PC-9 (cell line): ENCODE results near the gene CADM1. TPM values are rescaled to one million over a fixed set of nuclear protein-coding genes. Genes with fewer than 3 reads are reported as not detected.

Experiments used
- BruUV-seq: library from RNA; stranded (reverse); fragments of 400-500 nt; replicated peaks from 2 replicates; lab custom pipeline; 2021; lab: Mats Ljungman, UMichigan
- CTCF ChIA-PET: fragments of 300-600 bp; sonication (Branson Sonifier 250); formaldehyde crosslinking; loops from one replicate; lab custom pipeline; 2022; ENCODE audit warnings: antibody characterized with exemption; lab: Charles Lee
- POLR2A ChIA-PET: fragments of 300-600 bp; sonication (Branson Sonifier 250); formaldehyde crosslinking; loops from one replicate; lab custom pipeline; 2022; ENCODE audit warnings: antibody characterized with exemption; ENCODE audit not compliant: unreplicated experiment; lab: Charles Lee
- DNase-seq, 2 experiments: peaks; one replicate each; pipeline versions ENCODE4 v3.0.0 to v3.0.0-alpha.2; 2015 to 2022; ENCODE audit warnings: mixed read lengths in 1 of 2
- H2AFZ ChIP-seq: fragments of 200-600 bp; sonication (generic); 2 replicates; pipeline ENCODE4 v1.8.1; 2017; ENCODE audit warnings: antibody characterized with exemption
- H3F3A ChIP-seq: fragments of 200-600 bp; sonication (generic); 2 replicates; pipeline ENCODE4 v1.8.1; 2017; ENCODE audit warnings: antibody characterized with exemption, mild to moderate bottlenecking, low read depth; ENCODE audit not compliant: insufficient read depth
- H3K27ac ChIP-seq: fragments of 200-600 bp; sonication (generic); 2 replicates; pipeline ENCODE4 v1.6.1; 2016; ENCODE audit warnings: mixed run types
- H3K27me3 ChIP-seq: fragments of 200-600 bp; sonication (generic); 2 replicates; pipeline ENCODE4 v1.6.1; 2016; ENCODE audit warnings: low read depth, mixed run types; ENCODE audit not compliant: insufficient read depth
- H3K36me3 ChIP-seq: fragments of 200-600 bp; sonication (generic); 2 replicates; pipeline ENCODE4 v1.6.1; 2016; ENCODE audit warnings: low read depth, mixed run types
- H3K4me1 ChIP-seq: fragments of 200-600 bp; sonication (generic); replicated peaks from 2 replicates; pipeline ENCODE4 v1.6.1; 2016; ENCODE audit warnings: mixed run types; ENCODE audit not compliant: insufficient read depth
- H3K4me2 ChIP-seq: fragments of 200-600 bp; sonication (generic); 2 replicates; pipeline ENCODE4 v1.6.1; 2017; ENCODE audit warnings: mixed run types
- H3K4me3 ChIP-seq: fragments of 200-600 bp; sonication (generic); 2 replicates; pipeline ENCODE4 v1.6.1; 2016; ENCODE audit warnings: mixed run types
- H3K79me2 ChIP-seq: fragments of 200-600 bp; sonication (generic); 2 replicates; pipeline ENCODE4 v1.6.1; 2017; ENCODE audit warnings: low read depth, mixed run types
- H3K9me2 ChIP-seq: fragments of 200-600 bp; sonication (generic); 2 replicates; pipeline ENCODE4 v1.8.1; 2017; ENCODE audit warnings: mild to moderate bottlenecking; ENCODE audit not compliant: insufficient read depth
- H3K9me3 ChIP-seq: fragments of 200-600 bp; sonication (generic); 2 replicates; pipeline ENCODE4 v1.8.1; 2016; ENCODE audit warnings: low read depth; ENCODE audit not compliant: insufficient read depth
- H4K20me1 ChIP-seq: fragments of 200-600 bp; sonication (generic); 2 replicates; pipeline ENCODE4 v1.8.1; 2017; ENCODE audit not compliant: insufficient read depth
- EZH2 ChIP-seq: fragments of 200-600 bp; sonication (generic); IDR thresholded peaks from 2 replicates; pipeline ENCODE4 v1.8.0; 2017; ENCODE audit warnings: antibody characterized with exemption, low read depth
- intact Hi-C: fragments of 100-400 bp; cut with micrococcal nuclease; formaldehyde crosslinking; loops from one replicate; pipeline ENCODE4 v1.10.0; 2022; ENCODE audit not compliant: unreplicated experiment
- total RNA-seq: library from RNA; stranded (reverse); gene quantifications from 2 replicates; pipeline ENCODE4 v1.2.3, GENCODE V29; 2021
- TF ChIP-seq, protein P1 (sequence below): fragments of 200-600 bp; sonication (generic); conservative IDR thresholded peaks from 2 replicates; pipeline ENCODE4 v1.6.1; 2017; ENCODE audit warnings: mixed run types, antibody characterized with exemption, mild to moderate bottlenecking, moderate library complexity

The CADM1 gene
- total RNA-seq, 1 experiment from 2014 or later: not detected

DNA sequence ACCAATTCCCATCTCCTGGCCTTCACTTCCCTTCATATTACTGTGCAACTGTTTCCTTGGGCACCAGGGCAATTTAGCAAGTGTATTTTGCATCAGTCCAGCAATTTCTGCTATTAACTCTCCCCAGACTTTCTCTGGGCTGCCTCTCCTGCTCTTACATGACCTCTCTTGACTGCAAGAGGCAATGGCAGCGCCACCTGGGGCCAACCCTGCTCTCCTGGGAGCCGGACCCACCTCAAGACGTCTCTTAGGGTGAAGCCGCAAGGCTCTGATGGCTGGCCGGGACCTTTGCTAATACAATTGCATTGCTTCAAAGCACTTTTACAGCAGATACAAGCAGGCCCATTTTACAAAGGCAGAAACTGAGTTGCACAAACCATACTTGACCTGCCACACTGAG is 360.2 kb downstream of the CADM1 start:
- Histone ChIP-seq H3K79me2 (no peaks in the 10 kb centered on the region), H3K9me3 (no peaks in the 10 kb centered on the region), H3K4me3 (no peak overlapping the region), H3F3A (no peaks in the 10 kb centered on the region), H3K27me3 (peaks cover 66% of the 10 kb centered on the region), H4K20me1 (no peaks in the 10 kb centered on the region), H3K27ac (no peak overlapping the region), H3K36me3 (no peaks in the 10 kb centered on the region), H2AFZ (no peak overlapping the region), H3K4me1 (no peaks in the 10 kb centered on the region), H3K9me2 (no peaks in the 10 kb centered on the region), H3K4me2 (no peak overlapping the region)
- TF ChIP-seq, protein P1, sequence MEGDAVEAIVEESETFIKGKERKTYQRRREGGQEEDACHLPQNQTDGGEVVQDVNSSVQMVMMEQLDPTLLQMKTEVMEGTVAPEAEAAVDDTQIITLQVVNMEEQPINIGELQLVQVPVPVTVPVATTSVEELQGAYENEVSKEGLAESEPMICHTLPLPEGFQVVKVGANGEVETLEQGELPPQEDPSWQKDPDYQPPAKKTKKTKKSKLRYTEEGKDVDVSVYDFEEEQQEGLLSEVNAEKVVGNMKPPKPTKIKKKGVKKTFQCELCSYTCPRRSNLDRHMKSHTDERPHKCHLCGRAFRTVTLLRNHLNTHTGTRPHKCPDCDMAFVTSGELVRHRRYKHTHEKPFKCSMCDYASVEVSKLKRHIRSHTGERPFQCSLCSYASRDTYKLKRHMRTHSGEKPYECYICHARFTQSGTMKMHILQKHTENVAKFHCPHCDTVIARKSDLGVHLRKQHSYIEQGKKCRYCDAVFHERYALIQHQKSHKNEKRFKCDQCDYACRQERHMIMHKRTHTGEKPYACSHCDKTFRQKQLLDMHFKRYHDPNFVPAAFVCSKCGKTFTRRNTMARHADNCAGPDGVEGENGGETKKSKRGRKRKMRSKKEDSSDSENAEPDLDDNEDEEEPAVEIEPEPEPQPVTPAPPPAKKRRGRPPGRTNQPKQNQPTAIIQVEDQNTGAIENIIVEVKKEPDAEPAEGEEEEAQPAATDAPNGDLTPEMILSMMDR: no peak
- no peak for TF ChIP-seq EZH2
- intact Hi-C loops: no loop called here
- BruUV-seq: no TSS peak
- ChIA-PET CTCF (no interaction called here), POLR2A (no interaction called here)
- DNase-seq: no peak

DNA sequence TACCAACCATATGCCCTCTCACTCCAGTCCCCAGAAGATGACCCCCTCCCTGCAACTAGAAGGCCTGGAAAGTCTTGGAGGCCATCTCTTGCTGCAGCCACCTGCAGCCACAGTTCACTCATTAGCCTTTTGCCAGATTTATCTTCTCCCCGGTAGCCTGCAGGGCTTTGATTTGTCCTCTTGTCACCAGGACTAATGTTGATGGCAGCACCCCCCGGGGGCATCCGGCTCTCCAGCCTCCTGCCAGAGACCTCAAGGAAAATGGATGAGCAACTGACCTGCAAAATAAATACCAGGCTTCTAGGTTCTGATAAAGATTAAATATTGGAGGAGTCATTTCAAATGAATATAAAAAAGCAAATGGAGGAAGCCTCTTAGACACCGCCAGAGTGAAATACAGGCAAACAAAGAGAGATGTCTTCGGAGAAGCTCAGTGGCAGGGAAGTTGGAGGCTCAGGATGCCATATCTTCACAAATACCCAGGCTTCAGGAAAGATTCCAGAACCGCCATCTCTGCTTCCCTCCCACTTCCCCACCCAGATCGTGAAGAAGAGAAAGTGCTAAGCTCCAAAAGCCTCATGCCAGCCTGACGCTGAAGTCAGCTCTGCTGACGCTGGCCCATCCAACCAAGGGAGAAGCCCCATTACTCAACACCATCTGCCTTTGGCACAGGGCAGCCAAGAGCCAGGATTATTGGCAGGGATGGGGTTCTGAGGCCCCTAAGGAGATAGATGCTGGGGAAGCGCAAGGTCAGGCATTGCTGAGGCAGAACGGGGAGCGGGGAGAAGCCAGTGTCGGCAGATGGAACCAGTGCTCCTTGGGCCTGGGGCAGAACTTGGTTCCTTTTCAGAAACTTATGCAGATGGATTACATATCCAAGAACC is 362.7 kb downstream of the CADM1 start:
- no peaks in the 10 kb centered on the region for H3K4me1 ChIP-seq
- CTCF ChIA-PET: no interaction called here
- H3K4me2 ChIP-seq: no peak overlapping the region
- no TSS peak for BruUV-seq
- H3K9me2 ChIP-seq: no peaks in the 10 kb centered on the region
- H2AFZ ChIP-seq: no peak overlapping the region
- no peak for DNase-seq
- POLR2A ChIA-PET: no interaction called here
- intact Hi-C loops: no loop called here
- H3K9me3 ChIP-seq: no peaks in the 10 kb centered on the region
- H3K79me2 ChIP-seq: no peaks in the 10 kb centered on the region
- H3K36me3 ChIP-seq: no peaks in the 10 kb centered on the region
- TF ChIP-seq, protein P1: no peak
- TF ChIP-seq EZH2: no peak
- H3F3A ChIP-seq: no peaks in the 10 kb centered on the region
- H3K27me3 ChIP-seq: peaks cover 89% of the 10 kb centered on the region
- H3K4me3 ChIP-seq: no peak overlapping the region
- H4K20me1 ChIP-seq: 0 out of 2 replicates have a peak, but pooled peaks cover 3% of the 10 kb centered on the region
- H3K27ac ChIP-seq: no peak overlapping the region

DNA sequence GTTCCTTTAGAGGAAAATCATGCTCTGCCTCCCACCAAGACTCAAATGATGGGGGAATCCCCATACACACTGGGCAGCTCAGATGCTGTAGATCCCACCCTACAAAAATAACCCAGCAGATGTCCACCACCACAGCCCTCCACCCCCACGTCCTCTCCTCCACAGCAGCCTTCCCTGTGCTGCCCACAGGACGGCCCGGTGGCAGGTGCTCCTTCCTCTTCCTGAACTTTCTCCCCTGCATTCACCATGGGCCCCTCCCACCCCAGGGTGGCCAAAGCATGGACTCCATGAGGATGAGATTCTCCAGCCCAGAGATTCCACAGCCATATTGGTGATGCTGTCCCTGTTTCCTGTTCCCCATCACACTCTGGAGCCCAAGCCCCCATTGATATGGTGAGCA is 368.3 kb downstream of the CADM1 start:
- H3K36me3 ChIP-seq: no peaks in the 10 kb centered on the region
- H3K9me2 ChIP-seq: no peaks in the 10 kb centered on the region
- no peak for DNase-seq
- no peak overlapping the region for H3K27ac ChIP-seq
- intact Hi-C loops: no loop called here
- H4K20me1 ChIP-seq: 0 out of 2 replicates have a peak, but pooled peaks cover 4% of the 10 kb centered on the region
- POLR2A ChIA-PET: no interaction called here
- no peak overlapping the region for H3K4me2 ChIP-seq
- no TSS peak for BruUV-seq
- H3K4me1 ChIP-seq: no peaks in the 10 kb centered on the region
- no peaks in the 10 kb centered on the region for H3F3A ChIP-seq
- no peaks in the 10 kb centered on the region for H3K79me2 ChIP-seq
- TF ChIP-seq, protein P1: no peak
- TF ChIP-seq EZH2: no peak
- peaks cover 55% of the 10 kb centered on the region for H3K27me3 ChIP-seq
- CTCF ChIA-PET: no interaction called here
- no peak overlapping the region for H2AFZ ChIP-seq
- H3K4me3 ChIP-seq: no peak overlapping the region
- H3K9me3 ChIP-seq: no peaks in the 10 kb centered on the region
